Tibial nerve (tissue), 4 donors: ENCODE data around the gene KPNA3.

Source experiments
- EP300 ChIP-seq, 2 donors: sonication (generic); formaldehyde crosslinking; IDR thresholded peaks; one replicate each; pipeline ENCODE4 v1.6.1; 2017; ENCODE audit warnings: antibody characterized with exemption in 2 of 2, mild to moderate bottlenecking in 1 of 2
- POLR2A ChIP-seq, 2 donors: fragments of 450-650 bp; IDR thresholded peaks; one replicate each; pipeline ENCODE4 v1.6.1; 2017; ENCODE audit warnings: antibody characterized with exemption in 2 of 2, mild to moderate bottlenecking in 2 of 2, moderate library complexity in 2 of 2
- TF ChIP-seq, protein P1 (sequence below), 5 experiments: fragments of 200-600 bp in 3 of 5; fragments of 450-650 bp in 2 of 5; sonication (generic) in 3 of 5; IDR thresholded peaks; one replicate each; pipeline ENCODE4 v1.5.1; 2016 to 2019; ENCODE audit warnings: antibody characterized with exemption in 5 of 5, mild to moderate bottlenecking in 3 of 5, moderate library complexity in 2 of 5

DNA sequence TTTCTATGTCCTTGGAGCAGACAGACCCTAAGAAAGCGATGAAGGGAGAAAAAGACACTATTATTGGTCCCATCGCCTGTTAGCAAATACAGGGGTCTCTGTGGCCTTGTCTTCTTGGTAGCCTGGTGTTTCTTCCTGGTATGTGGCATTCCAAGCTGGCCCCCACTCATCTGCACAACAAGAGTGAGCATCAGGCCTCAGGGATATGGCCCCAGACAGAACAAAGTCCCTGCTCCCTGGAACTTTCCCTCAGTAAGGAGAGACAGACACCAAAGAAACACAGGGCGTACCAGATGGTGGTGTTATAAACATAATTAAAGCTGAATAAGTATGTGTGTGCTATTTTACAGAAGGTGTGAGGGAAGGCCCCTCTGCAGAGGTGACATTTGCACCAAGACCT lies 48.2 kb upstream of the KPNA3 start:
- TF ChIP-seq, protein P1, sequence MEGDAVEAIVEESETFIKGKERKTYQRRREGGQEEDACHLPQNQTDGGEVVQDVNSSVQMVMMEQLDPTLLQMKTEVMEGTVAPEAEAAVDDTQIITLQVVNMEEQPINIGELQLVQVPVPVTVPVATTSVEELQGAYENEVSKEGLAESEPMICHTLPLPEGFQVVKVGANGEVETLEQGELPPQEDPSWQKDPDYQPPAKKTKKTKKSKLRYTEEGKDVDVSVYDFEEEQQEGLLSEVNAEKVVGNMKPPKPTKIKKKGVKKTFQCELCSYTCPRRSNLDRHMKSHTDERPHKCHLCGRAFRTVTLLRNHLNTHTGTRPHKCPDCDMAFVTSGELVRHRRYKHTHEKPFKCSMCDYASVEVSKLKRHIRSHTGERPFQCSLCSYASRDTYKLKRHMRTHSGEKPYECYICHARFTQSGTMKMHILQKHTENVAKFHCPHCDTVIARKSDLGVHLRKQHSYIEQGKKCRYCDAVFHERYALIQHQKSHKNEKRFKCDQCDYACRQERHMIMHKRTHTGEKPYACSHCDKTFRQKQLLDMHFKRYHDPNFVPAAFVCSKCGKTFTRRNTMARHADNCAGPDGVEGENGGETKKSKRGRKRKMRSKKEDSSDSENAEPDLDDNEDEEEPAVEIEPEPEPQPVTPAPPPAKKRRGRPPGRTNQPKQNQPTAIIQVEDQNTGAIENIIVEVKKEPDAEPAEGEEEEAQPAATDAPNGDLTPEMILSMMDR (IDR thresholded peaks at IDR 0.05), result no peak
- no peak for TF ChIP-seq POLR2A (IDR thresholded peaks at IDR 0.05)
- TF ChIP-seq EP300 (IDR thresholded peaks at IDR 0.05), result no peak
